HG03342 (cell line): ENCODE measurements around the gene KDM8.

ENCODE experiments used
- ATAC-seq: cut with Tn5 transposase; IDR thresholded peaks from one replicate; pipeline ENCODE4 v1.9.1; 2021; ENCODE audit warnings: mild to moderate bottlenecking, moderate library complexity; ENCODE audit not compliant: unreplicated experiment

KDM8 gene

DNA sequence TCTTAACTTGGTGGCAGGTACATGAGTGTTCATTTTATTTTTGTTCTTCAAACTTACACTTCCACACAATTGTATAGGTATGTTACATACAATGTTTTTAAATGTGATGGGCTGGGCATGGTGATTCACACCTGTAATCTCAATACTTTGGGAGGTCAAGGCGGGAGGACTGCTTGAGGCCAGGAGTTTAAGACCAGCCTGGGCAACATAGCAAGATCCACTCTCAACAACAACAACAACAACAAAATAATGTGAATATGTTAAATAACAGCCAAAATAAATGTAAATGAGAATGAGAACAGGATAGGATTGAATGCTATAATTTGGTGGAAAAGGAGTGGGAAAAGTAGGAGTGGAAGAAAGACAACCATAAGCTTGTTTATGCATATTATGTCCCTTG, 62.7 kb downstream of the KDM8 start:
- ATAC-seq, result no peak

DNA sequence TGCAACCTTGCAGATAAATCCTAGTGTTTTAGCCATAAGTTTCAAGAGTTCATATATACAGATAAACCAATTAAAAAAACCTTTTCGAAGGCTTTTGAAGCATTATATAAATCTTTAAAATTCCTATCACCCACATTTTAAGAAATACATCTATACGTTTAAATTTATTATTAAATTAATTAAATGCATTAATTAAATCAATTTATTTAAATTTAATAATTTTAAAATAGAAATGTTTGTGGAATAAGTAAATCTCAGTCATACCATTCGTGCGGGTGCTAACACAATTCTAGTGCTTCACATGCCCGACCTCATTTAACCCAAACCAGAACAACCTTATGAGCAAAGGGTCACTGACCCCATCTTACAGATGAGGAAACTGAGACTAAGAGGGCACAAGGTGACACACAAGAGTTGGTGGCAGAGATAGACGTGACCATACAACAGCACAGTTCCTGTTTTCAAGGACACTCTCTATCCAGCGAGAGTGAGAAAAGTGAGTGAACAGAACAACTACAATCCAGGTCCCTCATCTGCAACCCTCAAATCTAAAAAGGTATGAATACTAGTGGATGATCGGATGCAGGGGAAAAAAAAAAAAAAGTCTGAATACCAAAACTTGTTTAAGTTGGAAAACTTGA, 63.8 kb downstream of the KDM8 start:
- ATAC-seq, result no peak

DNA sequence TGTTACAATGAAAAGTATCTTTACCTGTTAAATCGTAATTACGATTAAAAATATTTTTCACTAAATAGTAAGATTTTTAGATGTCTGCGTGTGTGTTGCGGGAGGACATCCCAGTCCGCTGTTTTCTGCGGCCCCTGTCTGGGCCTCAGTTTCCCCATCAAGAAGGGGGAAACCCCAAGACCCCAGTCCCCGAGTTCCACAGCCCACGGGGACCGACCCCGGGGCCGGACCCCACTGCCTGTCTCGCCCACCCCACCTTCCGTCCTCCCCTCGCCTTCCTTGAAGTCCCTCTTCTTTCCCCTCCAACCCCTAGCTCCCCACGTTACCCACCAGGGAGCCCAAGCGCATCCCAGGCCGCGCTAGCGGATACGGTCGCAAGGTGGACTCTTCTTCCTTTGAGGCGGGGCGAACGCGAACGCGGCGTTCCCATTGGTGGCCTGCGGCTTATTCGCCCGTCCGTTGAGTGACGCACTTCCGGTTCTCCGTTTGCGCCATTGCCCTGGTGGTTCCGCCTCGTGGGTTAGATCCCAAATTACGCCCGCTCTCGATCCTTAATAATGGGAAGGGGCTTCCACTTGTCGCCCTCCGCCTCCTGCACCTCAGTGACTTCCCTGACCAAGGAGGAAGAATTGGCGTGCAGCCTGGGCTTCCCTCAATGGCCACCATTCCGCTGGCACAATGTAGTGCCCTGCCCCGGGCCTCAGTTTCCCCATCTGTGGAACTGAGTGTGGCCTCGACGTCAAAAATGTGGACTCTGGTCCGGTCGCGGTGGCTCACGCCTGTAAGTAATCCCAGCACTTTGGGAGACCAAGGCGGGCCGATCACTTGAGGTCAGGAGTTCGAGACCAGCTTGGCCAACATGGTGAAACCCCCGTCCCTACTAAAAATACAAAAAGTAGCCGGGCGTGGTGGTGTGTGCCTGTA, 65.3 kb downstream of the KDM8 start, which contains the start of gene NSMCE1:
NSMCE1 (minus strand) TSS at position 397 of the 924 bp plus-strand sequence. CDS start 11,202 bp downstream, outside the sequence.
- peak; percentile 92 for ATAC-seq

DNA sequence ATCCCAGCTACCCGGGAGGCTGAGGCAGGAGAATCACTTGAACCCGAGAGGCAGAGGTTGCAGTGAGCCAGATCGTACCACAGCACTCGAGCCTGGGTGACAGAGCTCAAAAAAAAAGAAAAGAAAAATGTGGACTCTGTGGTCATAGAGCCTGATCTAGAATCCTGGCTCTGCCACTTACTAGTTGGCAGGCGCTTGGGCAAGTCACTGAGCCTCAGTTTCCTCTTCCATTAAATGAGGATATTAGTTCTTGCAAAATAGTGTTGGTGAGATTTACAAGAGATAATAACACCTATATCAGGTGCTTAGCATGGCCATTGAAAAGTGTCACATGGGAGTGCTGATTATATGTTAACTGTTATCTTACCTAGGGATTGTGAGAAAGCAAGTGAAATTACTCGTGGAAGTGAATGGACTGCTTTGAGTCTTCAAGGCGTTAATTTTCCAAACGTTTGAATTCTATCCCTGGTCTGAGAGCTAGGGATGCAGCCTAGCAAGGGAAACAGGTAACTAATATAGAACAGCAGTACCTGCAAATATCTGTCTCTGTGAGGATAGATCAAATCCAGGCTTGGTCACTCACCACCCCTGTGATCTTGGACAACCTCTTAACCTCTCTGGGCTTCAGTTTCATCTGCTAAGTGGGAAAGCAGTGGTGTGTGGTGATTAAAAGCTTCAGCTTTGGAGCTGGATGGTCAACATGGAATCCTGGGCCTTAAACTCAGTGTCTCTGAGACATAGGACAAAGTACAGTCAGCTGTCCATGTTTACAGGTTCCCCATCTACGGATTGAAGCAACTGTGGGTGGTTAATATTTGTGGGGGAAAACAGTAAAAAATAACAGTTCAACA, 66.2 kb downstream of the KDM8 start:
- ATAC-seq, result no peak

DNA sequence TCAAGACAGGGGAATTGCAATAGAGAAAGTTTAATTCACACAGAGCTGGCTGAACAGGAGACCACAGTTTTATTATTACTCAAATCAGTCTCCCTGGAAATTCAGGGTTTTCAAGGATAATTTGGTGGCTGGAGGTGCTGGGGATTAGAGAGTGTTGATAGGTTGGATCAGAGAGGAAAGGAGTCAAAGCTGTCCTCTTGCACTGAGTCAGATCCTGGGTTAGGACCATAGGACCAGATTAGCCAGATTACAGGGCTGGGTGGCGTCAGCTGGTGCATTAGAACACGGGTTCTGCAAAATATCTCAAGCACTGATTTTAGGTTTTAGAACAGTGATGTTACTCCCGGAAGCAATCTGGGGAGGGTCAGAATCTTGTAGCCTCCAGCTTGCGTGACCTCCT, 67.0 kb downstream of the KDM8 start:
- no peak for ATAC-seq
